Stimulated activated CD8-positive, alpha-beta memory T cell treated with anti-CD3 and anti-CD28 coated beads, Interleukin-7, amount 100 ng/mL, for 48 hours (primary cell): ENCODE results near the gene TTF1.

Source experiments
- DNase-seq, 2 donors: peaks; one replicate each; pipeline ENCODE4 v3.0.0-alpha.2; 2020; ENCODE audit warnings: low read depth in 1 of 2; ENCODE audit errors: extremely low read depth in 1 of 2

Gene TTF1

DNA sequence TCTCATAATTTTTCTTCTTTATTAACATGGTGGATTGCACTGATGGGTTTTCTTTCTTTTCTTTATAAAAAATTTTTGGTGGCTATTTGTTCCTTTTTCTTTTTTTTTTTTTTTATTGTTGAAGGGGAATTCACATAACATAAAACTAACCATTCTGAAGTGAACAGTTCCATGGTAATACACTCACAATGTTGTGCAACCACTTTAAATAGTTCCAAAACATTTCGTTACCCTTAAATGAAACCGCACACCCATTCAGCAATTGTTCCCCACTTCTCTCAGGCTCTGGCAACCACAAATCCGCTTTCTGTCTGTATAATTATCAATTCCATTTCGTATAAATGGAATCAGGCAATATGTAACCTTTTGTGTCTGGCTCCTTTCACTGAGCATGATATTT, 40.2 kb downstream of the TTF1 start:
- no peak for DNase-seq

DNA sequence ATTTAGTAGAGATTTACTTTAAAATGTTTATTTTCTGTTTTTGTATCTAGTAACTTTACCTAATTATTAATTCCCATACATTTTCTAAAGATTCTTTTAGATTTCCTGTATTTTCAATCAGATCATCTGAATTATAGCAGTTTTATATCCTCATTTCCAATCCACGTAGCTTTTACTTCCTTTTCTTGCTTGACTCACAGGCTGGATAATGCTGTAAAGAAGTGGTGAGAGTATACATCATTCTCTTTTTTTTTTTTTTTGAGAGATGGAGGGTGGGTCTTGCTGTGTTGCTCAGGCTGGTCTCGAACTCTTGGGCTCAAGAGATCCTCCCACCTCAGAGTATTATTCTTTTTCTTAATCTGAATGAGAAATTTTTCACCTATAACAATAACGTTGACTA, 40.7 kb downstream of the TTF1 start:
- DNase-seq, result no peak

DNA sequence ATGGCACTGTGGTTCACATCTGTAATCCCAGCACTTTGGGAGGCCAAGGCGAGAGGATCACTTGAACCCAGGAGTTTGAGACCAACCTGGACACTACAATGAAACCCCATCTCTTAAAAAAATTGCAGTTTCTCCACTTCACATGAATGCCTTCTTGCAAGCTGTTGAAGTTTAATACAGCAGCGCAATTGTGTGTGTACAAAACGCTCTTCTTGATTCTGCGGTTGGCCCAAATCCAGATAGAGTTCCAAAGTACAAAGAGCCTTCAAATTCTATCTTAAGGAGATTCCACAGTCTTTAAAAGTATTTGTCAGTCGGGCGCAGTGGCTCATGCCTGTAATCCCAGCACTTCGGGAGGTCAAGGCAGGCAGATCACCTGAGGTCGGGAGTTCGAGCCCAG, 42.6 kb downstream of the TTF1 start:
- no peak for DNase-seq

DNA sequence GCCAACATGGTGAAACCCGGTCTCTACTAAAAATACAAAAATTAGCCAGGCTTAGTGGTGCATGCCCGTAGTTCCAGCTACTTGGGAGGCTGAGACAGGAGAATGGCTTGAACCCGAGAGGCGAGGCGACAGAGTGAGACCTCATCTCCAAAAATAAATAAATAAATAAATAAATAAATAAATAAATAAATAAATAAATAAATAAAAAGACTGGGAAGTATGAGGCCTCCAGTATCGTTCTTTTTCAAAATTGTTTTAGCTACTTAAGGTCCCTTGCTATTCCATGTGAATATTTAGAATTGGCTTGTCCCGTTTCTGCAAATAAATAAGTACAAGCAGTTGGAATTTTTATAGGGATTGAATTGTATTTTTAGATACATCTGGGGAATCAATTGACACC, 48.9 kb downstream of the TTF1 start:
- no peak for DNase-seq

DNA sequence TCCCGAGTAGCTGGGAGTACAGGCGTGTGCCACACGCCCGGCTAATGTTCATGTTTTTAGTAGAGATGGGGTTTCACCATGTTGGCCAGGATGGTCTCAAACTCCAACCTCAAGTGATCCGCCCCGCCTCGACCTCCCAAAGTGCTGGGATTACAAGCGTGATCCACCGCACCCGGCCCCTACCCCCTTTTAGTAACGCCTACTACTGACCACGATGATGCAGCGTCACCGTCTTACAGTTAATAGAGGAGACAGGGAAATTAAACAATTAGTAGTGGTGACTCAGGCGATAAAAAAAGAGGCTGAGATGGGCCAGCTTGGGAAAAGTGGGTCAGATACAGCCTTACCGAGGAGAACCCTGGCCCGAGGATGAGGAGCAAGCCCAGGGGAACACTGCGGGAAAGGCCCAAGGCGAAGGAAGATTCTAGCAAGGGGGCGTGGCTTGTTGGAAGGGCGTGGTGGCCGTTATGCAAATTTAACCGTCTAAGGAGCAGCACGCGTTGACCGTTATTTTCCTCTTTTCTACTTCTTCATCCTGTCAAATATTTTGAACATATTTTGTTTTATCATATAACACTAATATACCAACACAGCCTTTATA, 50.2 kb downstream of the TTF1 start:
- no peak for DNase-seq

DNA sequence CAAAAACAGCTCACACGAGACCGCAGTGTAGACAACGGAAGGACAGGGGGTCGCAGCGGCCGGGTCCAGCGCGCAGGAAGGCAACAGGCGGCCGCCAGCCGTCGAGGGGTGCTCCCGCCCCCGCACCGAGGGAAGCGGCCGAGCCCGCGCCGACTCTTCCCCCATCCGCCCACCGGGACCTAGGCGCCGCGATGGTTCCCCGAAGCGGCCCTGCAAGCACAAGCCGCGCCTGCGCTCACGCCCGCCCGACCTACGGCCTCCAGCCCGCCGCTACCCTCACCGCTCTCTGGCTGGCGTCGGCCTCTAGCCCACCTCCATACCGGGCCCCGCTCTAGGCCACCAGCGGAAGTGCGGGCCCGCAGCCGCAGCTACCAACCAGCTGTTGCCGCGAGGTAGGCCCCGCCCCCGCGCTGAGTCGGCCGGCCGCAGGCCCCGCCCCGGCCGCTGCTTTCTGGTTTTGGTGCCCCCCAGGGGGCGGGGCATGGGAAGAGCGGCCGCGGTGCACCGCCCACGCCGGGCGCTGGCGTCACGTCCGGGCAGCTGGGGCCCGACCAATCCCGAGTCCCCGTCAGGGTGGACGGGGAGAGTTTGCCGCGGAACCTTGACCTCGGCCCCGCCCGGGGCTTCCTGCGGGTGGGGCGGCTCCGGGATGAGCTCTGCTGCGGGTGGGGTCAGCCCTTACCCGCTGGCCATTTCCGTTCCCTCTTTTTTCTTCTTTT, 51.8 kb downstream of the TTF1 start, which contains the start of gene SETX:
TSS of gene SETX (minus strand) at position 350 of the 719 bp plus-strand sequence. CDS start 5,558 bp downstream, outside the sequence.
- peak; percentile 93 to 98 for DNase-seq

DNA sequence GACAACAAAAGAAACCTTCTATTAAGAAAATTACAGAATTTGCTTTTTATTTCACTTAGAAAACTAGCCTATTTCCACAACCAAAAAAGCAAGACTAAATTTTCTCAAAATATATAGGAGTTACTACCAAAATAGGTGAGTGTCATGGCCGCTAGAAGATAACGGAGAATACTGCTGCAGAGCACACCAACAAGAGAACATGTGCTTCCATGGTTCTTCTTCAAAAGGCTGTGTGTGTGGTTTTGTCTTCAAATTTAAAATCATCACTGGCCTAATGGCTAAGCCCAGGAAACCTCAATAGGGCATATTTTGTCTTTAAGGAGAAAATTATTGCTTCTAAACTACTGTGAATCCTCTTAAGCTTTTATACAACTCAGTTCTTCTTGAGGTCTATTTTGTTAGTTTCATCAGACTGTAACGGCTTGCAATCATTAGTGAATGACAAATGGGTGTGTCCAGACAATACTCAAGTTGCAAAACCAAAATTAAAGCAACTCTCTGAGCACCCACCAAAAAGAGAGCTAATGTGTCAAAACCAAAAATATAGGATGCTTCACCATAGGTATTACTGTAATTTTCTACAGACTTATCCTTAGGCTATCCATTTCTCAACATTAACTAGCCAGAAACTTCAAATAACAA, 55.1 kb downstream of the TTF1 start:
- no peak for DNase-seq

DNA sequence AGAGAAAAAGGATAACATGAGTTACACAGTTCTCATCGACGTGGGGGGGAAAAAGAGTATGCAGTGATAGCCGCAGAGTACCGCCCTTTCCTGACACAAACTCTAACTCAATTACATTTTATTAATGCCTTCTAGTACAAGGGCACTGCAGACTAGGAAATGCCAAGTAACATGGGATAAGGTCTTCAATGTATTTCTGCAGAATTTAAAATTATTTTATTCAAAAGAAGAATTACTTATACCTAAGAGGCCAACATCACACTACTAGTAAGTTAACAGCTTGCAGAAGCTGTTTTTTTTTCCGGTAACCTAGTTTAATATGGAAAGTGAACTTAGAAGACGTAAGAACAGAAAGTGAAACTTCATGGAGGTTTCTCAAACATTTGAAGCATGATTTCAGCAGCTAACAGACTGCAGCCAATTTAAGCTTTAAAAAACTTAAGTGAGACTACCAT, 55.8 kb downstream of the TTF1 start:
- no peak for DNase-seq

DNA sequence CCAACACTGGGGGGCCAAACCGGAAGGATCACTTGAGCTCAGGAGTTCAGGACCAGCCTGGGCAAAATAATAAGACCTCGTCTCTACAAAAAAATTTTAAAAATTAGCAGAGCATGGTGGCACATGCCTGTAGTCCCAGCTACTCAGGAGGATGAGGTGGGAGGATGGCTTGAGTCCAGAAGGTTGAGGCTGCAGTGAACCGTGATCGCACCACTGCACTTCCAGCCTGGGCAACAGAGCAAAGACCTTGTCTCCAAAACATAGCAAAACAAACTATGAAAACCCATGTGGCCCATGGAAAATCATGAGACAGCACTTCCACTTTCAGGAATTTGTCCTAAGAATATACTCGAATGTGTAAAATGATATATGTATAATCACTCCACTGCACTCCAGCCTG, 58.0 kb downstream of the TTF1 start:
- no peak for DNase-seq

DNA sequence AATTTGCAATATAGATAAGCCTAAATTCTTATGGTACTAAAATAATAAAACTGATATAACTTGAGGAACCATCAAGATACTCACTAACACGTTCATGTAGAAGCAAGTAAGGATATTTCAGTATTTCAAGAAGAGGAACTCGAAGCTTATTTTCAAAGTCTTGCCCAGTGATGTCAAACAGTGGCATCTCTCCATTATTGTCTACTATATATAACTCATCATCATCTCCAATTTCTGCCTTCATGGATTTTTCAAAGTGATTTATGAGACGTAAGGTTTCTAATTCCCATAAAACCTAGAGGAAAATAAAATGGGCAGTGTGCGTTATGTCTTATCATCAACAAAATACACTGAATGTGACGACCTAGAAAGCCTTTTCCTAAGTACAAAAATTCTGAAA, 60.5 kb downstream of the TTF1 start:
- no peak for DNase-seq

DNA sequence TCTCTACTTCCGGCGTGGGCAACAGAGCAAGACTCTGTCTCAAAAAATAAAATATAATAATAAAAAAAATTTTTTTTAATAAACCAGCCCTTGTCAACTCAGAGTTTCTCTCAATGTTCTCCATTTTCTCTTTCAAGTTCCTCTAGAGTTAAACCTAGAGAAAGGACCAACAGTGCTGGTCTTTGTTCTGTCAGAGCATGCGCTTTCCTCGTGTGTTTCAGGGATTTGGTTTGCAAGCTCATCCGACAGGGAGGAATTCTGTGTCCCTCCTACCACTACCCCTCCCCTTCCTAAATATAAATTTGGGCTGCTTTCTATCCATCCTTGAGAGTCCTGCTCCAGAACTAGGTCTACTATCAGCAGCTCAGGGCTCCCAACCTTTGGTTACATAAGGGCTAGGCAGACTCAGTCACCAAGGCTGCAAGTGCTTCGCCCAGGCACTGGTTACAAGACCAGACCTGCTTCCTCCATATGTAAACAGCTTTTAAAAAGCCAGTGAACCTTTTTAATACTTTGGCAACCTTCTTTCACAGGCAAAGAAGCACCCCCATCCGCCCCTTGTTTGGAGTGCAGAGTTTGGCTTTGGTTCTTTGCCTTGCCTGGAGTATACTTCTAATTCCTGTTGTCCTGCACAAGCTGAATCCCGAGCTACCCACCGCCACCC, 65.3 kb downstream of the TTF1 start:
- no peak for DNase-seq

DNA sequence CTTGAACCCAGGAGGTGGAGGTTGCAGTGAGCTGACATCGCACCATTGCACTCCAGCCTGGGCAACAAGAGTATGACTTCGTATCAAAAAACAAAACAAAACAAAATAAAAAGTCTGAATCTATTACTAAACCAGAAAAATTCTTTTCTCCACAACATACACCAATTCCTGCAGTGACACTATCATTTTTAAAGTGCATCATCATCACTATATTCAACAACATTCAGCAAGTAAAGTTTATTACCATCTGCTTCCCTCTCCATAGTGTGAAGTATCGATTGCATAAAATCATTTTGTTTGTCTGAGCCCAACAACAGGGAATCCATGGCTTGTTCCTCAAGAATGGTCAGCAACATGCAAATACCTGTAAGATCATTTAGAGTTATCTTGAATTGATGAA, 72.3 kb downstream of the TTF1 start:
- DNase-seq, result no peak

DNA sequence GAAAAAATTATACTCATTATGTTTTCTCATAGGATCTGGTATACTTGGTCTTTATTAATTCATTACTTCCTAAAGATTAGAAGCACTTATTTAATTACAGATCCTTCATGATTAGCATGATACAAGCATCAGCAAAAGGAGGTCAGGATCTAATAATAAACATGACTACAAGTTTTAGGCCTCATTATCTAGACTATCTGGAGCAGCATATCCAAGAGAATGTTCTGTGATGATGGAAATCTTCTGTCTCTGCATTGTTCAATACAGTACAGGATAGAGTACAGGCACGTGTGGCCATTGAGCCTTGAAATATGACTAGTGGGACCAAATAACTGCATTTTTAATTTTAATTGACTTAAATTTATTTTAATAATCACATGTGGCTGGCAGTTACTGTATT, 73.1 kb downstream of the TTF1 start:
- no peak for DNase-seq

DNA sequence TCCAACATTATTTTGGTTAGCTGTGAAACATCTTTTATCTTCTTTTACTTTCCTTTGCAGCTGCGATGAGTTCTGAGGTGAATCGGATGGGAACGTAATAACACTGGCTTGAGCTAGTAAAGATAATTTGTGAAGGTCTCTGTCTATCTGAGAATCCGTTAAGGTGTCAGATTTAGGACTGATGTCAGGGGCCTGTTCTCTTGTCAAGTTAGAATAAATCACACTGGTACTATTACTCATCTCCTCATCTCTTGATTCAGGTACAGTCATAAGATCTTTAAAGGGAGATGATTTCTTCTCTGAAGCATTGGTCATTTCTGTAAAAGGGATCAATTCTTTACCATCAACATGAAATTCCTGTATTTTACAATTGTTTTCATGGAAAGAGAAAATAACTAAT, 78.1 kb downstream of the TTF1 start:
- DNase-seq, result no peak

DNA sequence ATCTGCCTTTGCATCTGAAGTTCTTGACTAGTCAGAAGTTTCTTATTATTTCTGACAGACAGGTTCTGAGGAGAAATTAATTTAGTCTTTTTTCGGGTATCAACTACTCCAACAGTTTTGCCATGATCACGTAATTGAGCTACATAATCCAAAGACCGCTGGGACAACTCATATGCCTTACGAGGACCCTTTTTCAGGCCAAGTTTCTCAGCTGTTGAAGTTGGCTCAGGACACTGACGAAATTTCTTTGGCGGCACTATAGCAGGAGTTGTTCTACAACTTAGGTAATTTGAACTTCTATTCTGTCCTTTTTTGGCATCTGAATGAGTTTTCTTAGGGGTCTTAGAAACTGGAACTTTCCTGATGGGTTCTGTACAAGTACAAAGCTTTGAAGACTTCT, 79.1 kb downstream of the TTF1 start:
- DNase-seq, result no peak
